GM12878 (cell line): ENCODE measurements around the gene SIMC1. TPM values are rescaled to one million over a fixed set of nuclear protein-coding genes. Genes with fewer than 3 reads are reported as not detected.

Experiments used
- ATAC-seq: fragments of 200-7000 bp; cut with Tn5 transposase; 3 replicates; pipeline ENCODE4 v1.9.1; 2020; ENCODE audit warnings: mild to moderate bottlenecking, moderate library complexity
- BruUV-seq: library from RNA; stranded (reverse); fragments of 400-500 nt; replicated peaks from 2 replicates; lab custom pipeline; 2021; lab: Mats Ljungman, UMichigan
- CTCF ChIA-PET: fragments of 300-600 bp; sonication (Branson Sonifier 250); formaldehyde crosslinking; extraction: SDS; loops from one replicate; lab custom pipeline; 2021; ENCODE audit warnings: inconsistent platforms; lab: Yijun Ruan, JAX
- POLR2A ChIA-PET: fragments of 350-600 bp; formaldehyde crosslinking; extraction: SDS; loops from one replicate; lab custom pipeline; 2021; ENCODE audit warnings: inconsistent platforms; lab: Charles Lee
- RAD21 ChIA-PET: fragments of 300-600 bp; sonication (Branson Sonifier 250); formaldehyde crosslinking; loops from one replicate; lab custom pipeline; 2023; ENCODE audit warnings: antibody characterized with exemption; ENCODE audit not compliant: unreplicated experiment; lab: Charles Lee
- SMC1A ChIA-PET: fragments of 300-600 bp; sonication (Branson Sonifier 250); formaldehyde crosslinking; loops from one replicate; lab custom pipeline; 2023; ENCODE audit not compliant: unreplicated experiment, uncharacterized antibody; lab: Charles Lee
- DNase-seq: peaks from one replicate; pipeline ENCODE4 v3.0.0-alpha.2; 2011; ENCODE audit warnings: low read depth, low spot score
- FAIRE-seq: peaks from 3 replicates; lab custom pipeline; 2011; peaks lifted over from hg19 to GRCh38; lab: Jason Lieb, UNC
- H2AFZ ChIP-seq: 2 replicates; pipeline ENCODE4 v1.6.0; 2011; ENCODE audit warnings: low read depth, low read length, control low read depth; ENCODE audit not compliant: control insufficient read depth
- H3K27ac ChIP-seq: 2 replicates; pipeline ENCODE4 v1.5.1; 2011; ENCODE audit warnings: control low read depth; ENCODE audit not compliant: control insufficient read depth, insufficient read depth
- H3K27me3 ChIP-seq, 2 experiments: replicated peaks in 1 of 2; 2 replicates each; pipeline versions ENCODE4 v1.6.0 to v1.6.1; 2011; ENCODE audit warnings: low read length in 1 of 2; ENCODE audit not compliant: control insufficient read depth in 2 of 2, insufficient read depth in 2 of 2
- H3K36me3 ChIP-seq, 2 experiments: 2 replicates each; pipeline ENCODE4 v1.5.1; 2011; ENCODE audit warnings: low read length in 1 of 2; ENCODE audit not compliant: control insufficient read depth in 2 of 2, insufficient read depth in 2 of 2
- H3K4me1 ChIP-seq: 2 replicates; pipeline ENCODE4 v1.6.1; 2011; ENCODE audit warnings: mild to moderate bottlenecking, low read length, moderate library complexity, mixed read lengths; ENCODE audit not compliant: control insufficient read depth, insufficient read depth
- H3K4me2 ChIP-seq: 2 replicates; pipeline ENCODE4 v1.6.0; 2011; ENCODE audit warnings: control low read depth; ENCODE audit not compliant: control insufficient read depth, insufficient read depth
- H3K4me3 ChIP-seq: fragments of 200-600 bp; sonication (generic); 2 replicates; pipeline ENCODE4 v1.5.1; 2016
- H3K79me2 ChIP-seq: 2 replicates; pipeline ENCODE4 v1.6.0; 2011; ENCODE audit warnings: low read length; ENCODE audit not compliant: control insufficient read depth, insufficient read depth
- H3K9ac ChIP-seq: 2 replicates; pipeline ENCODE4 v1.8.0; 2011; ENCODE audit warnings: low read length, control low read depth, mixed read lengths; ENCODE audit not compliant: control insufficient read depth, insufficient read depth
- H3K9me3 ChIP-seq: replicated peaks from 3 replicates; pipeline ENCODE4 v1.5.1; 2011; ENCODE audit warnings: mild to moderate bottlenecking, low read length; ENCODE audit not compliant: control insufficient read depth, insufficient read depth
- H4K20me1 ChIP-seq: 2 replicates; pipeline ENCODE4 v1.6.0; 2011; ENCODE audit not compliant: control insufficient read depth, insufficient read depth
- CBX5 ChIP-seq: sonication (generic); IDR thresholded peaks from 2 replicates; pipeline ENCODE4 v1.6.1; 2016; ENCODE audit warnings: low read depth, moderate library complexity, mild to moderate bottlenecking, inconsistent platforms
- GATAD2B ChIP-seq: fragments of 450-650 bp; conservative IDR thresholded peaks from 2 replicates; pipeline ENCODE4 v1.6.1; 2017; ENCODE audit warnings: low read depth, mild to moderate bottlenecking, moderate library complexity
- JUNB ChIP-seq: IDR thresholded peaks from 2 replicates; pipeline ENCODE4 v1.6.1; 2016; ENCODE audit warnings: antibody characterized with exemption, mild to moderate bottlenecking
- NR2C2 ChIP-seq: IDR thresholded peaks from 2 replicates; pipeline ENCODE4 v1.6.1; 2011; ENCODE audit warnings: borderline replicate concordance, low read depth; ENCODE audit not compliant: control insufficient read depth, insufficient read length
- NR2F1 ChIP-seq: fragments of 450-650 bp; conservative IDR thresholded peaks from 2 replicates; pipeline ENCODE4 v1.6.1; 2017; ENCODE audit warnings: mild to moderate bottlenecking
- SMAD1 ChIP-seq: fragments of 450-650 bp; IDR thresholded peaks from 2 replicates; pipeline ENCODE4 v1.6.1; 2018; ENCODE audit warnings: mild to moderate bottlenecking, low read depth; ENCODE audit not compliant: partially characterized antibody
- SMC3 ChIP-seq: IDR thresholded peaks from 2 replicates; pipeline ENCODE4 v1.6.1; 2011; ENCODE audit warnings: low read length, improper control_type of control experiment, borderline replicate concordance
- SPI1 ChIP-seq: IDR thresholded peaks from 2 replicates; pipeline ENCODE4 v1.6.1; 2011; ENCODE audit warnings: low read depth, mild to moderate bottlenecking, low read length, moderate library complexity, borderline replicate concordance; ENCODE audit not compliant: insufficient read depth
- ZNF592 ChIP-seq: fragments of 450-650 bp; IDR thresholded peaks from 2 replicates; pipeline ENCODE4 v1.6.1; 2017; ENCODE audit warnings: mild to moderate bottlenecking, moderate library complexity
- WGBS: methylation state at CpG from one replicate; pipeline ENCODE4 v1.1.6; 2016; ENCODE audit warnings: low lambda C conversion rate; ENCODE audit not compliant: insufficient replicate concordance, insufficient coverage; ENCODE audit errors: missing lambda C conversion rate; 5-methylcytosine and 5-hydroxymethylcytosine counted together
- in situ Hi-C: fragments of 300-500 bp; cut with MboI; formaldehyde crosslinking; loops from 9 replicates; pipeline ENCODE4 v1.14.3; 2018; ENCODE audit warnings: mixed read lengths
- intact Hi-C: fragments of 100-400 bp; cut with micrococcal nuclease; formaldehyde crosslinking; loops from one replicate; pipeline ENCODE4 v1.14.2; 2022; ENCODE audit not compliant: unreplicated experiment
- polyA plus RNA-seq, 11 experiments: library from polyadenylated mRNA; depleted of rRNA in 4 of 11; unstranded in 6 of 11; stranded (reverse) in 5 of 11; fragments of >200 nt; fragmentation: Nextera tagmentation in 4 of 11; fragmentation: Illumina TruSeq in 1 of 11; extraction: Ambion mirVana in 4 of 11; extraction: Trizol in 1 of 11; gene quantifications; 1 replicate in 1 of 11; 2 replicates in 10 of 11; pipeline versions ENCODE4 v1.2.1 to v1.2.3, GENCODE V29; 2011 to 2016; ENCODE audit warnings: inconsistent platforms in 2 of 11, missing spikeins in 2 of 11, low read depth in 1 of 11
- total RNA-seq, 4 experiments: library from RNA; depleted of rRNA in 3 of 4; stranded (reverse); fragments of >200 nt in 3 of 4; fragmentation: Illumina TruSeq in 1 of 4; extraction: Trizol in 1 of 4; gene quantifications; 2 replicates each; pipeline versions ENCODE4 v1.2.1 to v1.2.3, GENCODE V29; 2013 to 2021
- TF ChIP-seq, protein P1 (sequence below): IDR thresholded peaks from 2 replicates; pipeline ENCODE4 v1.6.1; 2012; ENCODE audit warnings: low read depth, low read length, improper control_type of control experiment

SIMC1 gene
- total and polyA plus RNA-seq, 10 of the 15 experiments (the other 5 are each of a cell fraction or from before 2014, with no cell fraction given) = 3.0 to 16.5 (median 10.4) TPM

GRCh38 chr5:176356179-176356566 lies 117.9 kb downstream of the SIMC1 start:
- FAIRE-seq = no peak
- Histone ChIP-seq H3K36me3 (peaks cover 10 to 11% of the 10 kb centered on the region in 2 experiments), H3K4me1 (peaks cover 4% of the 10 kb centered on the region), H3K9me3 (no peaks in the 10 kb centered on the region), H3K4me2 (no peak overlapping the region), H3K27ac (no peak overlapping the region), H3K9ac (no peak overlapping the region), H3K4me3 (no peak overlapping the region), H2AFZ (no peak overlapping the region), H3K79me2 (peaks cover 37% of the 10 kb centered on the region), H4K20me1 (peaks cover 4% of the 10 kb centered on the region; the same call in 1 of the 2 replicates), H3K27me3 (no peaks in the 10 kb centered on the region)
- no TSS peak for BruUV-seq
- CTCF ChIA-PET = no interaction called here
- in situ Hi-C loops = no loop called here
- no peak for TF ChIP-seq GATAD2B
- TF ChIP-seq CBX5 = no peak
- no peak for TF ChIP-seq JUNB
- TF ChIP-seq NR2F1 = no peak
- no peak for TF ChIP-seq NR2C2
- TF ChIP-seq SMC3 = no peak
- TF ChIP-seq SPI1 = no peak
- no peak for TF ChIP-seq SMAD1
- no peak for TF ChIP-seq ZNF592
- TF ChIP-seq, protein P1, sequence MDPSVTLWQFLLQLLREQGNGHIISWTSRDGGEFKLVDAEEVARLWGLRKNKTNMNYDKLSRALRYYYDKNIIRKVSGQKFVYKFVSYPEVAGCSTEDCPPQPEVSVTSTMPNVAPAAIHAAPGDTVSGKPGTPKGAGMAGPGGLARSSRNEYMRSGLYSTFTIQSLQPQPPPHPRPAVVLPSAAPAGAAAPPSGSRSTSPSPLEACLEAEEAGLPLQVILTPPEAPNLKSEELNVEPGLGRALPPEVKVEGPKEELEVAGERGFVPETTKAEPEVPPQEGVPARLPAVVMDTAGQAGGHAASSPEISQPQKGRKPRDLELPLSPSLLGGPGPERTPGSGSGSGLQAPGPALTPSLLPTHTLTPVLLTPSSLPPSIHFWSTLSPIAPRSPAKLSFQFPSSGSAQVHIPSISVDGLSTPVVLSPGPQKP = no peak
- intact Hi-C loops = no loop called here
- DNase-seq = no peak
- SMC1A ChIA-PET = no interaction called here
- RAD21 ChIA-PET = no interaction called here
- POLR2A ChIA-PET = interaction anchor here (0.6 kb wide), 1 partner anchor 73 kb away, joined by 7 read pairs; no protein-coding TSS in a partner anchor
- WGBS = 98% methylated on average over 3 of the region's 3 CpGs
- no peak for ATAC-seq
